Ectodermal cell (in vitro differentiated cells): ENCODE data around the gene NRP1.

Source experiments
- H3K27ac ChIP-seq: 2 replicates; pipeline ENCODE4 v1.7.0; 2013; ENCODE audit warnings: mild to moderate bottlenecking, low read depth, low read length; ENCODE audit not compliant: insufficient read depth, poor library complexity, severe bottlenecking
- H3K27me3 ChIP-seq: 2 replicates; pipeline ENCODE4 v1.7.0; 2013; ENCODE audit warnings: mild to moderate bottlenecking, low read length; ENCODE audit not compliant: insufficient read depth, control insufficient read depth, poor library complexity, severe bottlenecking
- H3K36me3 ChIP-seq: one replicate; pipeline ENCODE4 v1.7.0; 2013; ENCODE audit warnings: low read length; ENCODE audit not compliant: control insufficient read depth, insufficient read depth
- H3K4me1 ChIP-seq: one replicate; pipeline ENCODE4 v1.7.0; 2013; ENCODE audit warnings: low read length; ENCODE audit not compliant: control insufficient read depth, insufficient read depth
- H3K4me3 ChIP-seq: 2 replicates; pipeline ENCODE4 v1.7.0; 2013; ENCODE audit warnings: low read depth, low read length, control low read depth; ENCODE audit not compliant: insufficient read depth
- H3K9me3 ChIP-seq: 2 replicates; pipeline ENCODE4 v1.7.0; 2013; ENCODE audit warnings: mild to moderate bottlenecking, low read length, moderate library complexity; ENCODE audit not compliant: control insufficient read depth
- WGBS, 2 experiments: methylation state at CpG; one replicate each; pipeline ENCODE4 v1.1.7; 2013; ENCODE audit warnings: missing lambda C conversion rate in 2 of 2; 5-methylcytosine and 5-hydroxymethylcytosine counted together

The NRP1 gene

DNA sequence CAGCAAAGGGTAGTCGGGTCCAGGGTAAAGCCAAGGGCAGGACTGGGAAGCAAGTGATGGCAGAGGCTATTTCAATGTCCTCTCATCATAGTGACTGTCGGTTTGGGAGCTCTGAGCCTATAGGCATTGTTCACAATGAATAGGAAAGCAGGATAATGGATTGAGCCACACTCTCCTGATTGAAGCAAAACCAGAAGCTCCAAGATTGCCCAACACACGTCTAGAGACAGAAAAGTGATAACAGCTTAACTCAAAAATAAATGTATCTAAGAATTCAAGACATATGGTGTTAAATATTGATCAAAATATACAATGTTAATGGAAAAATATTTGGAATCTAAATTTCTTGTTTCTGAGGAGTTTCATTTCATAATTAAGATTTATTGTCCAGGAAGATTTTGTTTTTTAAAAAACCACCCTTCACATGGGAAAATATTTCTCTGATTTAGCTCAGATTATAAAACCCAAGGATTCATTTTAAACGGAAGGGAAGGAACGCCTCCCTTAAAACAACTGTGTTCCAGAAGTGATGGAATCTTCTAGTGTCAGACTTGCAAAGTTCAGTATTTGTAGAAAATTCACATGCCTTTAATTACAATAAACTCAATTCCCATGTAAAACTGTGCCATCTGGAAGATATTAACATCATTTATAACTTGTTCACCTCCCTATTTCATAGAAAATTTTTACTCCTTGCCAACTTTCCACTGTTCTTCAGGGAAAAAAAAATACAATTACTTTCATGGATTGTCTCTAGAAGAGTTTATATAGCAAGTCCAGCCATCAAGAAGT, 54.5 kb downstream of the NRP1 start:
- Histone ChIP-seq H3K27ac (no peak overlapping the region), H3K4me3 (no peak overlapping the region), H3K9me3 (no peaks in the 10 kb centered on the region), H3K36me3 (no peaks in the 10 kb centered on the region), H3K27me3 (no peaks in the 10 kb centered on the region), H3K4me1 (no peaks in the 10 kb centered on the region)
- 86 to 89% methylated on average over 4 of the region's 5 CpGs for WGBS, 2 experiments

DNA sequence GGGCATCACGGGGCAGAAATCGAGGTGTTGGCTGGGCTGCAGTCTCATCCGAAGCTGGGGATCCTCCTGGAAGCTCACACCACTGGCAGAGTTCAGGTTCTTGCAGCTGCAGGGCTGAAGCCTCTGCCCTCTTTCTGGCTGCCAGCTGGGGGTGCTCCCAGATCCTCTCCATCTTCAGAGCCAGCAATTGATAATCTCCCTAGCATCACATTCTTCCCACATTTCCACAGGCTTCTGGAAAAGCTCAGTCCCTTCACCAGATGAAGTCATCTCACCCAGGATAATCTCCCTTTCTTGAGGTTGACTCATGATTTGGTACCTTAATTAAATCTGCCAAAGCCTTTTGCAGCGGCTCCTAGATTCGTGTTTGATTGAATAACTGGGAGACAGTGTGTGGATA, 55.2 kb downstream of the NRP1 start:
- no peaks in the 10 kb centered on the region for H3K9me3 ChIP-seq
- no peak overlapping the region for H3K27ac ChIP-seq
- WGBS, 2 experiments: 95% methylated on average over 5 of the region's 5 CpGs
- H3K4me1 ChIP-seq: no peaks in the 10 kb centered on the region
- H3K36me3 ChIP-seq: no peaks in the 10 kb centered on the region
- no peaks in the 10 kb centered on the region for H3K27me3 ChIP-seq
- no peak overlapping the region for H3K4me3 ChIP-seq

DNA sequence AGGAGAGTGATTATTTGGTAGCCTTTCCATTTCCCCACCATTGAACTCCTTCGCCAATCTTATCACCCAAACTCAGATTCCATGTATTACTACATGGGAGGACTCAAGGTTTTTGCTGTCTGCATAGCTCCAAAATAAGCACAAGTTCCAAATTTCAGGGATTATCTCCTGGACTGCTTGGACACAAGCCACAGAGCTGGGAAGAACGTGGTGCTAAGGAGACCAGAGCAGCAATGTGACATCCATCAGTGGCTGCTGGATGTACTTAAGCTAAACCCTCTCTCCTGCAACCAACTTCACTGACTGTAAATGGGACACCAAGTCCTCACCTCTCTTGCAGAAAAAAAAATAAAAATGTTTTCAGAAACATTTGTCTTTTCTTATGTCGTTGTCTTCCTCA, 56.3 kb downstream of the NRP1 start:
- 91 to 93% methylated on average over 3 of the region's 3 CpGs for WGBS, 2 experiments
- no peaks in the 10 kb centered on the region for H3K27me3 ChIP-seq

DNA sequence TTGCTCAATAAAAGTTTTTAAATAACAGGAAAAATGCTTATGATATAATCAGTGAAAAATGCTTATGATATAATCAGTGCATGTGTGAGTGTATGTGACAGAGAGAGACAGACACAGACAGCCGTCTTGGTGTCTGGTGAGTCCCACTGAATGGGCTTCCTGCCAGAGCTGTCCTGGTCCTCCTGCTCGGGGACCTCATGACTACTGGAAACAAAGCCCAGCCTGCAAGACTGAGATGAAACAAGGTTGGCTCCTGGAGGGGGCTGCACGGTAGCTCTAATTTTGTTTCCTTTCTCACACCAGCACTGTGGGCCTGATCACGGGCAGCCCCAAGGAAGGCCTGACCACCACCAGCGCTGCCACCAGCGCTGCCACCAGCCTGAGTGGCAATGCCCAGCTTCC, 57.3 kb downstream of the NRP1 start:
- Histone ChIP-seq H3K27me3 (no peaks in the 10 kb centered on the region), H3K36me3 (no peaks in the 10 kb centered on the region), H3K9me3 (no peaks in the 10 kb centered on the region), H3K27ac (no peak overlapping the region), H3K4me1 (peaks cover 13% of the 10 kb centered on the region), H3K4me3 (no peak overlapping the region)
- WGBS, 2 experiments: 85 to 87% methylated on average over 6 of the region's 6 CpGs

More for the DNA sequence above, 56.3 kb downstream of the NRP1 start:
- H3K36me3 ChIP-seq: no peaks in the 10 kb centered on the region
- no peaks in the 10 kb centered on the region for H3K9me3 ChIP-seq
- peaks cover 9% of the 10 kb centered on the region for H3K4me1 ChIP-seq
- H3K27ac ChIP-seq: no peak overlapping the region
- no peak overlapping the region for H3K4me3 ChIP-seq

DNA sequence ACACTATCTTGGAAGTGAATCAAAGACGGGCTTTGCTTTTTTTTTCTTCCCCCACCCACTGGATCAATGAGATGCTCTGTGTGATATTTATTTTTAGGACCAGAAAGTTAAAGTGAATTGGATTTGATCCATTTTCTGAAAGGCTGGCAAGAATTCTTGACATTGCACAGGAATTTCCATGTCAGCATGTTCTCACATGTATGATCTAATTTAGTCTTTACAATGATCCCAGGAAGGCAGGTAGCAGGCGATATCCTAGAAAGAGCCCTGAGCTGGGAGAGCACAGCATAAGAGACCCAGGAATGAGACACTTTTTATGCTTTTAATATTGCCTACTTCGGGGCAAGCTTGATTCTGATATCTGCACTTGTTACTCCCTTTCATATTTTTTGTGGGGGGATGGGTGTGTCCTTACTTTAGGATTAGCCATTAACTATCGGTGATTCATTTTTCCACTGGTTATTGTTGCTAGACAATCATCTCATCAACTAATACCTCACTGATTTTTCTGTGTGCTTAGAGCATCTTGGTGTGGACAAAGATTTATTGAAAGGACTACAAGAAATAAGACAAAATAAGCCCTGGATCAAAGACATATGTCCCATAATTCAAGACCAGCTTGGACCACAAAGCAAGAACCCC, 58.1 kb downstream of the NRP1 start:
- Histone ChIP-seq H3K9me3 (no peaks in the 10 kb centered on the region), H3K4me3 (no peak overlapping the region), H3K27ac (no peak overlapping the region), H3K4me1 (peaks cover 14% of the 10 kb centered on the region), H3K27me3 (no peaks in the 10 kb centered on the region), H3K36me3 (no peaks in the 10 kb centered on the region)
- 90 to 98% methylated on average over 2 to 4 of the region's 4 CpGs for WGBS, 2 experiments

DNA sequence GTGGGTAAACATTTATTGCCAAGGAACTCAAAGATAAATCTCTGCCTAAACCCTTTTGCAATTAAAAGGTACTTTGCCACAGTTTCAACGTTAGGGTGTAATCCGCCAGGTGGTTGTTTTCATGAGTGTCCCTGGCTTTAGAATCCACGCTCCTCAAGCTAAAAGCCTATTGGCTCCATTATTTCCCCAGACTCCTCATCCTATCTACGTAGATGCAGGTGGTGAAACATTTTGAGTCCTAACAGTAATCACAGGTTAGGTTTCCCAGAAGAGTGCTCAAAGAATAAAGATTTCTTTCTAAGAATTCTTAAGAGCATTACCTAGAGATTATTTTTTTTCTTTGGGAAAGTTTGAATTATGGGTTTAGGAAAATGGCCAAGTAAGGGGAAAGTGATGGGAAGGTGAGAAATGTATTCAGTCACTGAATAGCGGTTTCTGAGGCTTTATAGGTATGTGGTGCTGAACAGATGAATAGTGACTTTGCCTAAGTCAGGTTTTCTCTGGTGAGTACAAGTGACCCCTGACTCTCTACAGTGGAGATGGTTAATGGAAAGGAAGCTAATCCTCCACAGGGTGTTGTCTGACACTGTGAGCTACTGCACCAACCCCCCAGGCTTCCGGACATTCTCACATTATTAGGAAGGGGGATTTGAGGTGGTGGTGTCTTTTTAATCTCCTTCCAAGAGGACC, 60.2 kb downstream of the NRP1 start:
- no peak overlapping the region for H3K27ac ChIP-seq
- WGBS, 2 experiments: 89 to 92% methylated on average over 5 of the region's 6 CpGs
- H3K36me3 ChIP-seq: no peaks in the 10 kb centered on the region
- H3K9me3 ChIP-seq: no peaks in the 10 kb centered on the region
- H3K4me1 ChIP-seq: peaks cover 14% of the 10 kb centered on the region
- no peaks in the 10 kb centered on the region for H3K27me3 ChIP-seq
- no peak overlapping the region for H3K4me3 ChIP-seq

DNA sequence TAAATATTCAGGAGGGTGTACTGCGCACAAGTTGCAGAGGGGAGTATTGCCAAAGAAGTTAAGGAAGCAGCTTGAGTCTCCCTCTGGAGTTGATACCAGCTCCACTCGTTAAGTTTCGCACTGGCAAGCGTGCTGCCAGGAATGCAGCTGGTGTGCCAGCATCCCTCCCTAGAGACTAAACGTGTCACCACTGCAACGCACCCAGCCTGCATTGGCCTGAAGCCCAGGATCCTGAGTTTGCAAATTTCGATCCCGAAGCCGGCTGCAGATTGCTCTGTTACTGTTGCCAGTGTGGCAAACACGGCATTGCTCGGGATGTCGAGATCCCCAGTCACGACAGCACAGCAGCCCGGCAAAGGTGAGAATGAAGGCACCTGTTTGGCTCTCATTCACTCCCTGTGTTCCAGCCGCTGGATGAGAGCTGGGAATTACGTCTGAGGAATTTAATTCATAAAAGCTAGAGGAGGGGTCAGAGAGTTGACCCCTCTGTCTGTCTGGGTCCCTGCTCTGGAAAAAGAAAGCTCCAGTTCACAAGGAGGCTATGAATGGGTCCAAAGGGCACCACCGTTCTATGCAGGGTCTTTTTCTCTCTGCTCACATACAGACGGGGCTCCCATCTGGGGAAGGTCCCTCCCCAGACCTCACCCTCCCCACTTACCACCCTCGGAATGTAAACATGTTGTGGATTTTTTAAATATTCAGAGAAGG, 61.0 kb downstream of the NRP1 start:
- no peaks in the 10 kb centered on the region for H3K27me3 ChIP-seq
- H3K36me3 ChIP-seq: no peaks in the 10 kb centered on the region
- 79 to 81% methylated on average over 18 to 19 of the region's 19 CpGs for WGBS, 2 experiments
- H3K4me1 ChIP-seq: peaks cover 14% of the 10 kb centered on the region
- no peak overlapping the region for H3K4me3 ChIP-seq
- H3K27ac ChIP-seq: no peak overlapping the region
- no peaks in the 10 kb centered on the region for H3K9me3 ChIP-seq

DNA sequence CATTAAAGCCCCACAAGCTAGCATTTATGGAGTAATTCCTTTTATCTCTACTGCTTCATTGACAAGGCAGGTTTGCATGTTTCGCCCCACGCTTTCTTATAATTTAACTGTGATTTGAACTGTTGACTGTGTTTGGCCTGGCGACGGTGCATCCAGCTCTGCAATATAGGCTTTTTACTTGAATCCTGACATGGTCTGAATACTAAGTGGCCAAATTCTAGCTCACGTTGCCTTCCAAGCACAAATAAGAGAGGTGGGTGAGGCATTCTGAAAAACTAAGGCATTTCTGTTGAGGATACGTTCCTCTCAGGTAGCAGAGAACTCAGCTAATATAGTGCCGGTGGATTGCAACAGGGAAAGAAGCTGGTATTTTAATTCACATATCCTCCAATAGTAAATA, 61.8 kb downstream of the NRP1 start:
- Histone ChIP-seq H3K4me3 (no peak overlapping the region), H3K4me1 (peaks cover 14% of the 10 kb centered on the region), H3K27me3 (no peaks in the 10 kb centered on the region), H3K27ac (no peak overlapping the region), H3K9me3 (no peaks in the 10 kb centered on the region), H3K36me3 (no peaks in the 10 kb centered on the region)
- WGBS, 2 experiments: 75 to 79% methylated on average over 5 to 7 of the region's 7 CpGs

DNA sequence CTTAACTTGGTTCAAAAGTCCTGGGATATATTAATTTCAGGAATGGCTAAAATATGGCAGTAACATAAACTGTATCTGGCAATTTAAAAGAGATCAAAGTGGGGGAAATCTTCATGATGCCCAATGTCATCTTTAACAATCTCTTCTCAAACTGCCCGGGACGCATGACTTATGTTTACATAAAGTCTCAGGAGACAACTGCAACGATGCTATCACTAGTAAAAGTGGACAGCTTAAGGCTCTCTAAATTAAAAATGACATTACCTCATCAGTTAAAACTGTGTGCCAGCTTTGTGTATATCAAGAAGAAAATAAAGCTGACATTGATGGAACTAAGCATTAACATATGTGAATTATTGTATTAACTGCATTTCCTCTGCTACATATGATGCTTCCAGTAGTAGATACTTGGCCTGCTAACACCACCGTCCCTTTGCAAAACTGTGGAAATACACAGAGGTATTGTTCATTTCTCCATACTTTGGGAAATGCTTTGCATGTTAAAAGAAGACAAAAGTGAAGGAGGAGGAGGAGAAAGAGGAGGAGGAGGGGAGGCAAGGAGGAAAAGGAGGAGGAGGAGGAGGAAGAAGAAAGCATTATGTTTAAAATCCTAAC, 62.4 kb downstream of the NRP1 start:
- H3K4me1 ChIP-seq: peaks cover 14% of the 10 kb centered on the region
- H3K36me3 ChIP-seq: no peaks in the 10 kb centered on the region
- no peaks in the 10 kb centered on the region for H3K9me3 ChIP-seq
- 67 to 83% methylated on average over 3 to 4 of the region's 4 CpGs for WGBS, 2 experiments
- H3K4me3 ChIP-seq: no peak overlapping the region
- H3K27ac ChIP-seq: no peak overlapping the region
- H3K27me3 ChIP-seq: no peaks in the 10 kb centered on the region
